Measurements from ENCODE around the gene AVEN. TPM values are rescaled to one million over a fixed set of nuclear protein-coding genes. Genes with fewer than 3 reads are reported as not detected.

AVEN gene
- polyA plus RNA-seq, 1 of the 3 experiments (the other 2 are of a cell fraction): 7.5 TPM

- H3K79me2 ChIP-seq (ENCODE audit: insufficient read depth): no peaks in the 10 kb centered on the region
- 90% methylated on average over 5 of the region's 5 CpGs for WGBS (ENCODE audit: low lambda C conversion rate)
- DNase-seq: no peak
- ChIA-PET POLR2A (no interaction called here), CTCF (interaction anchor here (1.0 to 1.6 kb wide), 2 partner anchors 8 to 47 kb away, joined by 3 to 4 read pairs; no protein-coding TSS in a partner anchor)
- H3K9me2 ChIP-seq: 0 out of 2 replicates have a peak, but pooled peaks cover 4% of the 10 kb centered on the region
- H3K27me3 ChIP-seq (ENCODE audit: insufficient read depth): no peaks in the 10 kb centered on the region
- no peaks in the 10 kb centered on the region for H3K4me1 ChIP-seq (ENCODE audit: control insufficient read depth in 1 of 2, insufficient read depth in 2 of 2, low read depth in 1 of 2, low read length in 1 of 2)
- no peaks in the 10 kb centered on the region for H4K20me1 ChIP-seq (ENCODE audit: insufficient read depth)
- no peak overlapping the region for H3K9ac ChIP-seq
- no peak overlapping the region for H2AFZ ChIP-seq (ENCODE audit: low read depth)
- H3K27ac ChIP-seq (ENCODE audit: low read depth in 2 of 2, low read length in 1 of 2): no peak overlapping the region
- TF ChIP-seq CTCF (IDR thresholded peaks at IDR 0.05) (no peak), RFX5 (IDR thresholded peaks at IDR 0.05; ENCODE audit: low read length) (no peak), CHD2 (IDR thresholded peaks at IDR 0.05; ENCODE audit: low read length, partially characterized antibody) (no peak), ZBTB33 (IDR thresholded peaks at IDR 0.05; ENCODE audit: borderline replicate concordance, low read depth) (no peak), FOSL2 (IDR thresholded peaks at IDR 0.05; ENCODE audit: borderline replicate concordance, low read depth) (no peak), USF1 (IDR thresholded peaks at IDR 0.05; ENCODE audit: borderline replicate concordance, low read depth) (no peak)
- TF ChIP-seq, protein P1, sequence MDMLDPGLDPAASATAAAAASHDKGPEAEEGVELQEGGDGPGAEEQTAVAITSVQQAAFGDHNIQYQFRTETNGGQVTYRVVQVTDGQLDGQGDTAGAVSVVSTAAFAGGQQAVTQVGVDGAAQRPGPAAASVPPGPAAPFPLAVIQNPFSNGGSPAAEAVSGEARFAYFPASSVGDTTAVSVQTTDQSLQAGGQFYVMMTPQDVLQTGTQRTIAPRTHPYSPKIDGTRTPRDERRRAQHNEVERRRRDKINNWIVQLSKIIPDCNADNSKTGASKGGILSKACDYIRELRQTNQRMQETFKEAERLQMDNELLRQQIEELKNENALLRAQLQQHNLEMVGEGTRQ (IDR thresholded peaks at IDR 0.05; ENCODE audit: borderline replicate concordance, low read depth, low read length): no peak
- TF ChIP-seq, protein P2, sequence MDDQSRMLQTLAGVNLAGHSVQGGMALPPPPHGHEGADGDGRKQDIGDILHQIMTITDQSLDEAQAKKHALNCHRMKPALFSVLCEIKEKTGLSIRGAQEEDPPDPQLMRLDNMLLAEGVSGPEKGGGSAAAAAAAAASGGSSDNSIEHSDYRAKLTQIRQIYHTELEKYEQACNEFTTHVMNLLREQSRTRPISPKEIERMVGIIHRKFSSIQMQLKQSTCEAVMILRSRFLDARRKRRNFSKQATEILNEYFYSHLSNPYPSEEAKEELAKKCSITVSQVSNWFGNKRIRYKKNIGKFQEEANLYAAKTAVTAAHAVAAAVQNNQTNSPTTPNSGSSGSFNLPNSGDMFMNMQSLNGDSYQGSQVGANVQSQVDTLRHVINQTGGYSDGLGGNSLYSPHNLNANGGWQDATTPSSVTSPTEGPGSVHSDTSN (IDR thresholded peaks at IDR 0.05): no peak
- H3K4me2 ChIP-seq: no peak overlapping the region
- H3K36me3 ChIP-seq (replicated peaks in 1 of 2; ENCODE audit: control insufficient read depth in 1 of 2, insufficient read depth in 2 of 2, low read length in 1 of 2): no peaks in the 10 kb centered on the region
- H3K4me3 ChIP-seq (ENCODE audit: low read depth in 2 of 2, low read length in 1 of 2): no peak overlapping the region
- H3K9me3 ChIP-seq: no peaks in the 10 kb centered on the region
- H3F3A ChIP-seq (replicated peaks; ENCODE audit: insufficient read depth): no peaks in the 10 kb centered on the region
Measured at GRCh38 chr15:34010921-34011320, 28.1 kb downstream of the AVEN start.

DNA sequence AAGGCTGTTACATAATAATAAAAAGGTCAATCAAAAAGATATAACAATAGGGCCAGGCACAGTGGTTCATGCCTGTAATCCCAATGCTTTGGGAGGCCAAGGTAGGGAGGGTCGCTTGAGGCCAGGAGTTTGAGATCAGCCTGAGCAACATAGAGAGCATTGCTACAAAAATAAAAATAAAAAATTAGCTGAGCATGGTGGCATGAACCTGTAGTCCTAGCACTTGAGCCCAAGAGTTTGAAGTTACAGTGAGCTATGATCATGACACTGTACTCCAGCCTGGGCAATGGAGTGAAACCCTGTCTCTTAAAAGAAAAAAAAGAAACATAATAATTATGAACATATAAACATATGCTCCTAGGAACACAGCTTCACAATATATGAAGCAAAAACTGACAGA lies 29.3 kb downstream of the AVEN start:
- DNase-seq: no peak
- no peaks in the 10 kb centered on the region for H3K9me3 ChIP-seq
- ChIA-PET POLR2A (no interaction called here), CTCF (interaction anchor here (1.1 kb wide), 1 partner anchor 61 kb away, joined by 3 read pairs; no protein-coding TSS in a partner anchor)
- WGBS (ENCODE audit: low lambda C conversion rate): 94% methylated on average over 1 of the region's 1 CpG
- H3K4me1 ChIP-seq (ENCODE audit: control insufficient read depth in 1 of 2, insufficient read depth in 2 of 2, low read depth in 1 of 2, low read length in 1 of 2): no peaks in the 10 kb centered on the region
- no peak overlapping the region for H2AFZ ChIP-seq (ENCODE audit: low read depth)
- no peaks in the 10 kb centered on the region for H3K79me2 ChIP-seq (ENCODE audit: insufficient read depth)
- H3K27ac ChIP-seq (ENCODE audit: low read depth in 2 of 2, low read length in 1 of 2): no peak overlapping the region
- no peak overlapping the region for H3K9ac ChIP-seq
- H3K4me3 ChIP-seq (ENCODE audit: low read depth in 2 of 2, low read length in 1 of 2): no peak overlapping the region
- no peak overlapping the region for H3K4me2 ChIP-seq
- H4K20me1 ChIP-seq (ENCODE audit: insufficient read depth): no peaks in the 10 kb centered on the region
- no peaks in the 10 kb centered on the region for H3K27me3 ChIP-seq (ENCODE audit: insufficient read depth)
- no peaks in the 10 kb centered on the region for H3K36me3 ChIP-seq (replicated peaks in 1 of 2; ENCODE audit: control insufficient read depth in 1 of 2, insufficient read depth in 2 of 2, low read length in 1 of 2)
- H3K9me2 ChIP-seq: 0 out of 2 replicates have a peak, but pooled peaks cover 4% of the 10 kb centered on the region
- no peaks in the 10 kb centered on the region for H3F3A ChIP-seq (replicated peaks; ENCODE audit: insufficient read depth)
- TF ChIP-seq RAD21 (IDR thresholded peaks at IDR 0.05; ENCODE audit: low read length) (no peak), POLR2AphosphoS5 (IDR thresholded peaks at IDR 0.05; ENCODE audit: low read depth, low read length) (no peak), FOSL2 (IDR thresholded peaks at IDR 0.05; ENCODE audit: borderline replicate concordance, low read depth) (no peak), USF1 (IDR thresholded peaks at IDR 0.05; ENCODE audit: borderline replicate concordance, low read depth) (no peak), EP300 (IDR thresholded peaks at IDR 0.05; ENCODE audit: borderline replicate concordance in 1 of 2, low read depth in 1 of 2, low read length in 1 of 2) (no peak), FOXJ3 (CRISPR knock-in tag; IDR thresholded peaks at IDR 0.05) (no peak), RXRA (IDR thresholded peaks at IDR 0.05; ENCODE audit: borderline replicate concordance, low read depth) (no peak), MAX (IDR thresholded peaks at IDR 0.05; ENCODE audit: low read depth) (no peak), YY1 (IDR thresholded peaks at IDR 0.05; ENCODE audit: low read depth) (no peak), TEAD4 (IDR thresholded peaks at IDR 0.05; ENCODE audit: borderline replicate concordance, insufficient read depth) (no peak), RFX5 (IDR thresholded peaks at IDR 0.05; ENCODE audit: low read length) (no peak), TCF12 (IDR thresholded peaks at IDR 0.05) (no peak)
- TF ChIP-seq, protein P1 (IDR thresholded peaks at IDR 0.05; ENCODE audit: borderline replicate concordance, low read depth, low read length): no peak
